IPS DF 6.9 (cell line): ENCODE data around the gene ZDHHC1.

Experiments
- DNase-seq: peaks from one replicate; pipeline ENCODE4 v3.0.0-alpha.2; 2013; ENCODE audit warnings: low read depth, low spot score
- H3K27ac ChIP-seq: one replicate; pipeline ENCODE4 v1.5.1; 2013; ENCODE audit warnings: low read length, control low read depth
- H3K27me3 ChIP-seq: 2 replicates; pipeline ENCODE4 v1.6.1; 2013; ENCODE audit warnings: mild to moderate bottlenecking, low read length; ENCODE audit not compliant: control insufficient read depth, insufficient read depth
- H3K36me3 ChIP-seq: 2 replicates; pipeline ENCODE4 v1.6.1; 2013; ENCODE audit warnings: low read length; ENCODE audit not compliant: control insufficient read depth, insufficient read depth
- H3K4me1 ChIP-seq: 2 replicates; pipeline ENCODE4 v1.6.1; 2013; ENCODE audit warnings: low read length; ENCODE audit not compliant: control insufficient read depth, insufficient read depth
- H3K4me3 ChIP-seq: 2 replicates; pipeline ENCODE4 v1.5.1; 2013; ENCODE audit warnings: mild to moderate bottlenecking, low read length
- H3K9me3 ChIP-seq: 2 replicates; pipeline ENCODE4 v1.6.1; 2013; ENCODE audit warnings: low read length, inconsistent platforms; ENCODE audit not compliant: control insufficient read depth, insufficient read depth
- WGBS: extraction: QIAGEN DNeasy Blood & Tissue Kit; methylation state at CpG from one replicate; pipeline ENCODE4 v1.1.7; 2013; ENCODE audit warnings: mixed read lengths, missing lambda C conversion rate; ENCODE audit not compliant: insufficient read length, insufficient coverage; 5-methylcytosine and 5-hydroxymethylcytosine counted together

ZDHHC1 gene

DNA sequence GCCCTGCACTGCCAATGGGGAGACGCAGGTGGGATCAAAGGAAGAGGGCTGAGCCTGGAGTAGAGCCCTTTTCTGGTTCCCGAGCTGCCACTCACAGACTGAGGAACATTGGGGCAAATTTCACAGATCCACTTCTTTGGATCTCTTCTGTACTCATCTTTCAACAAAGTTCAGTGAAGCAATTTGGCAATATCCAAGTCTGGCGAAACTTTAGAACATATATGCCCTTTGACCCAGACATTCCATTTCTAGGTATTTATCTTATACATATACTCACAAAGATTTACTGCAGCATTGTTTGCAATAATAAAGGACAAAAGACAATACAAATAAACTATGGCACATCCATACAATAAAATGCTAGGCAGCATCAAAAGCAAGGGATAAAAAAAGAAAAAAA lies 4.9 kb downstream of the ZDHHC1 start:
- no peak for DNase-seq
- Histone ChIP-seq H3K4me3 (no peak overlapping the region), H3K27ac (no peak overlapping the region), H3K27me3 (no peaks in the 10 kb centered on the region), H3K4me1 (peaks cover 3% of the 10 kb centered on the region; the same call in 1 of the 2 replicates), H3K36me3 (no peaks in the 10 kb centered on the region), H3K9me3 (no peaks in the 10 kb centered on the region)
- WGBS, result no CpG with 5 or more reads among the region's 3 CpGs

DNA sequence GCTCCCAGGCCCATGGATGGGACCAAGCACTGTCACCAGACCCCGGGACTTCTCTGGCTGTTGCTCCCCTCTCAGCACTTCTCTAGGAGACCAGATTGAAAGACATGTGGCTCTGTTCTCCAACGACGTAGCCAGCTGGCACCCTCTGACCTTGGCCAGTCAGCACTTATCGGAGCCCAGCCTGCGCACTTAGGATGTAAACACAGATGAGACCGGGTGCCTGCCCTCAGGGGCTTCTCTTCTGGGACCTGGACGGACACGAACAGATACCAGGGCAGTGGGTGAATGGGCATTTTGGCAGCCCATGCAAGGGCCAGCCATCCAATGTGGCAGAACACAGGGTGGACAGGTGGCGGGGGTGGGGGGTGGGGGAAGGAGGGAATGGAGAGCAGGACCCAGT lies 6.6 kb downstream of the ZDHHC1 start:
- Histone ChIP-seq H3K4me1 (peaks cover 5% of the 10 kb centered on the region; the same call in 1 of the 2 replicates), H3K27me3 (no peaks in the 10 kb centered on the region), H3K27ac (no peak overlapping the region), H3K36me3 (no peaks in the 10 kb centered on the region), H3K4me3 (no peak overlapping the region), H3K9me3 (no peaks in the 10 kb centered on the region)
- no peak for DNase-seq
- no CpG with 5 or more reads among the region's 9 CpGs for WGBS

DNA sequence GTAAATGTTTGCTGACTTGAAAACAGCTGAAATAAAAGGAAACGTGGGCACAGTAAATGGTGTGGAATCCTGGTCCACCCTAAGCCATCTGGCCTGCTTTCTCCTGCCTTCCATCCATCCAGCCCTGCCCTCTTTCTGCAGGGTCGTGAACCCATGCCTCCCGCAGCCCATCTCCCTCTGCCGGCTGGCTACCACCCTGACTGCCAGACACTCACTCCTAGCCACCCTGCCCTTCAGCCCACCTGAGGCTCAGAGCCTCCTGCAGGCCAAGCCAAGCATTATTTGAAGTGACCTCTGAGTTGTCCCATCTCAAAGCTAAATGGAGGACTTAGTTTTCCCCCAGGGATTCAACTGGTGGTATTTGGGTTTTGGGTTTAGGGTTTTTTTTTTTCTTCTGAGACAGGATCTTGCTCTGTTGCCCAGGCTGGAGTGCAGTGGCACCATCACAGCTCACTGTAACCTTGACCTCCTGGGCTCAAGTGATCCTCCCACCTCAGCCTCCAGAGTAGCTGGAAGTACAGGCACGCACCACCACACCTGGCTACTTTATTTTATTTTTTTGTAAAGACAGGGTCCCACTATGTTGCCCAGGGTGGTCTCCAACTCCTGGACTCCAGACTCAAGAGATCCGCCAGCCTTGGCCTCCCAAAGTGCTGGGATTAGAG lies 8.4 kb downstream of the ZDHHC1 start:
- Histone ChIP-seq H3K4me3 (no peak overlapping the region), H3K9me3 (no peaks in the 10 kb centered on the region), H3K36me3 (no peaks in the 10 kb centered on the region), H3K27me3 (no peaks in the 10 kb centered on the region), H3K27ac (no peak overlapping the region), H3K4me1 (peaks cover 7% of the 10 kb centered on the region; the same call in 1 of the 2 replicates)
- no peak for DNase-seq
- no CpG with 5 or more reads among the region's 6 CpGs for WGBS

DNA sequence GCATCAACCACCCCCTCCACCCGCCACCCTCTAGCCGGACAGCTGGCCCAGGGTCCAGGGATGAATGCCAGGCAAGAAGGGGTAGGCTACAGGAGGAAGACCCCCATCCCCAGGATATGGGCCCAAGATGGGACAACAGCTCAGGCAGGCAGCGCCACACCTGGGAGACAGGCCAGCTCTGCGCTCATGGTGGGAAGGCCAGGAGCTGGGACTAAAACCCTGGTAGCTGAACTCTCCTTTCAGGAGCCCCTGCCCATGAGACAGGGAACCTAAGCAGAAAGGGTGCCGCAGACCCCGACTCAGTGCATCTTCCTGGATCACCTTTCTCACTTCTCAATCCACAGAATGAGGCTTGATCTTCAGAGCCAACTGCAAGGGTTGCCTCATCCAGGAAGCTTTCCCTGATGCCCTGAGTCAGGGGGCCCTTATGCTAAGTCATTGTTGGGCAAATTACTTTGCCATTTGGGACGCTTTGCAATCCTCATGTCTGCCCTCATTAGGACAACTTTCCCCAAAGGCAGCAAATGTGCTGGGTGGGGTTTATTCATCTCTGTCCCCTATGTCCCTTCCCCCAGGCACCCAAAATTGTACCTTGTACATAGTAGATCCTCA lies 9.0 kb downstream of the ZDHHC1 start:
- H3K36me3 ChIP-seq, result no peaks in the 10 kb centered on the region
- no peak for DNase-seq
- H3K27ac ChIP-seq, result no peak overlapping the region
- H3K9me3 ChIP-seq, result no peaks in the 10 kb centered on the region
- no CpG with 5 or more reads among the region's 7 CpGs for WGBS
- no peak overlapping the region for H3K4me3 ChIP-seq
- H3K4me1 ChIP-seq, result peaks cover 7% of the 10 kb centered on the region; the same call in 1 of the 2 replicates
- no peaks in the 10 kb centered on the region for H3K27me3 ChIP-seq

DNA sequence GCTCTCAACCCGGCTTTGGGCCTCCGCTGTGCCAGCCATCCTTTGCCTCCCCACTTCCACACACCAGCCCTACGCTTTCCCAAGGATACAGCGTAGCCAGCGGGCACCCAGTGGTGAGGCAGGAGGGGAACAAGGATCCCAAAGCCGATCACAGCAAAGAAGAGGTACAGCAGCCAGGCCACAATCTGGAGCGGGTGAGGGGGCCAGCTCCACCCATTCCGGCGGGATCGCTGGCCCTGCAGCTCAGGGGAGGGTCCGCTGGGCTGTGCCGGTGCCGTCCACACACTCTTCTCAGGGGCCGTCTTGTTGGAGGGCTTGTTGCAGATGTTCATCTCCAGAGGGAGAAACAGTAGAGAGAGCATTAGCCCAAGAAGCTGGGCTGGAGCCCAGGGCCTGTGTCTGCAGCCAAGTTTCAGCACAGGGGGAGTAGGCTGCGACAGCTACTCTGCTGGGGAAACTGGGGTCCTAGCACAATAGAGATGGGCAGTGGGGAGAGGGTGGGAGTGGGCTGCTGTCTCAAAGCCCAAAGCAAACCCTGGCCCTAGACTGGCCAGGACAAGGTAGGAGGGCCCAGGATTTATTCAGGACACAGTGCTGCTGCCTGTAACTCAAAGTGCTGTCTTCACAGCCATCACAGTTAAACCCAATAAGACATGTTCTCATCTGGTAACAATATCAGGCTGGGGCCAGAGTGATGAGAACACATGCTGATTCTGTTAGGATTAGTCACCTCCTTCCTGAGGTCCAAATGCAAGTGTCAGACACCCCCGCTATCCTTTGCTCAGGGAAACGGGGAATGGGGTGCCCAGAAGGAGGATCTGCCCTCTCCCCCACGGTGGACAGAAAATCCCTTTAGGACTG lies 9.9 kb downstream of the ZDHHC1 start:
- no peak for DNase-seq
- no peaks in the 10 kb centered on the region for H3K36me3 ChIP-seq
- no peak overlapping the region for H3K27ac ChIP-seq
- H3K27me3 ChIP-seq, result no peaks in the 10 kb centered on the region
- H3K9me3 ChIP-seq, result no peaks in the 10 kb centered on the region
- H3K4me3 ChIP-seq, result no peak overlapping the region
- H3K4me1 ChIP-seq, result peaks cover 7% of the 10 kb centered on the region; the same call in 1 of the 2 replicates
- WGBS, result no CpG with 5 or more reads among the region's 18 CpGs

DNA sequence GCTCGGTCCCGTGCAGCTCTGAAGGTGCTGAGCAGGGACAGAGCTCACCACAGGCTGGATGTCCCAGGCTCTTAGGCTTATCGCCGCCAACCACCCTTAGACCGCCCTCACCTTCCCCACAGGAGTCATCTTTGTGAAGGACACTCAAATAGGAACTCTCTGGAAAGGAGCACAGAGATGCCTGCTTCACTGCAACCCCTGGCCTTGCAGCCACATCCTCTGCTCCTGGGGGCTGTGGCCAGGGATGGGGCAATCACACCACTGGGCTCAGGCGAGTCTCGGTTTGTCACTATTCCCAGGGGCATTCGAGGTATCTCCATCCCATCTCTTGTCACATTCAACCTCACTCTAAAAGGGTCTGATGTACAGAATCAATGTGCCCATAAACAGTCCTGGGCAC lies 10.9 kb downstream of the ZDHHC1 start:
- H3K36me3 ChIP-seq, result no peaks in the 10 kb centered on the region
- H3K4me1 ChIP-seq, result peaks cover 7% of the 10 kb centered on the region; the same call in 1 of the 2 replicates
- H3K27ac ChIP-seq, result no peak overlapping the region
- H3K9me3 ChIP-seq, result no peaks in the 10 kb centered on the region
- H3K27me3 ChIP-seq, result no peaks in the 10 kb centered on the region
- no CpG with 5 or more reads among the region's 8 CpGs for WGBS
- H3K4me3 ChIP-seq, result no peak overlapping the region
- no peak for DNase-seq

DNA sequence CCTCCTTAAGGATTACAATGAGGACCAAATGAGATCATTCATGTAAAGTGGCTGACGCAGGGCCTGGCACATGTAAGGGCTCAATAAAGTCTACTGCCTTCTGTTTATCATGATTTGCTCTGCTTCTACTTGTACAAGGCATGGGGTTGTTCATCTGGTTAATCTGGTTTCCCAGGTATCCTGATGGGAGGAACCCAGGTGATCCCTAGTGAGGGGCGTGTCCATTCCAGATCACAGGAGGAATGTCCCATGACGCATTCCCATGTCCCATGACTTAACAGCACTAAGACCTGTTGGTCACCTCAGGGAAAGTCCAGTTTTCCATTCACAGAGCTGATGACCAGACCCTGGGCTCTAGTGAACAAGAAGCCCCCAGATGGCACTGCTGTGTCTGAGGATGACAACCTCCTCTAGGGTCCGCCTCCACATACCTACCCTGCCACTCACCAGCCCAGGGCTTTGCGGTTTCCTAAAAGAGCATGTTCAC lies 11.5 kb downstream of the ZDHHC1 start:
- WGBS, result no CpG with 5 or more reads among the region's 5 CpGs

DNA sequence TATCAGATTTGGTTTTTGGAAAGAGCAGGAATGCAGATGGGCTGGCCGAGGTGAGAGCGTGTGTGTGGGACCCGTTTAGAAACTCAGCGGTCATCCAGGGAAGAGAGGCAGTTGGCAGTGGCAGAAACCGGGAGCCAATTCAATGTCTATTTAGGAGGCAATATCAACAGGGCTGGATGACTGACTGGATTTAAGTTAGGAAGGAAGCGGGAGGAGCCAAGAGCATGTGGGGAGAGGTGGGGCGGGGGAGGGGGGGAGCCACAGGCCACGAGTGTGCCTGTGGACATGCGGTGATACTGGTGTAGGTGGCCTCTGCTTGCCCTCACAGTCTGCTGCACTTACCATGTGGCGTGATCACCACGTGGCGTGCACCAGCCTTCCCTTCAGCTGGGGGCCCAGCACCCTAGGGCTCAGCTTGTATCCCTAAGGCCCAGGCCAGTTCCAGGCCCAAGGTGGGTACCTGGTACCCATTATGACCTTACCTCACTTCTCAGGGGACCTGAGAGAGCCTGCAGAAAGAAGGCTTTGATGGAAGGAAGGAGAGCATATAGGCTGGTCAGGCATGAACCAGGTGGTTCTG lies 12.2 kb downstream of the ZDHHC1 start:
- H3K36me3 ChIP-seq, result no peaks in the 10 kb centered on the region
- H3K9me3 ChIP-seq, result no peaks in the 10 kb centered on the region
- H3K4me3 ChIP-seq, result no peak overlapping the region
- peaks cover 9% of the 10 kb centered on the region; the same call in 1 of the 2 replicates for H3K4me1 ChIP-seq
- H3K27me3 ChIP-seq, result no peaks in the 10 kb centered on the region
- H3K27ac ChIP-seq, result no peak overlapping the region
- WGBS, result no CpG with 5 or more reads among the region's 12 CpGs
- no peak for DNase-seq

More for the DNA sequence above, 11.5 kb downstream of the ZDHHC1 start:
- H3K9me3 ChIP-seq, result no peaks in the 10 kb centered on the region
- no peaks in the 10 kb centered on the region for H3K27me3 ChIP-seq
- peaks cover 7% of the 10 kb centered on the region; the same call in 1 of the 2 replicates for H3K4me1 ChIP-seq
- H3K36me3 ChIP-seq, result no peaks in the 10 kb centered on the region
- no peak overlapping the region for H3K4me3 ChIP-seq
- H3K27ac ChIP-seq, result no peak overlapping the region
- DNase-seq, result no peak

DNA sequence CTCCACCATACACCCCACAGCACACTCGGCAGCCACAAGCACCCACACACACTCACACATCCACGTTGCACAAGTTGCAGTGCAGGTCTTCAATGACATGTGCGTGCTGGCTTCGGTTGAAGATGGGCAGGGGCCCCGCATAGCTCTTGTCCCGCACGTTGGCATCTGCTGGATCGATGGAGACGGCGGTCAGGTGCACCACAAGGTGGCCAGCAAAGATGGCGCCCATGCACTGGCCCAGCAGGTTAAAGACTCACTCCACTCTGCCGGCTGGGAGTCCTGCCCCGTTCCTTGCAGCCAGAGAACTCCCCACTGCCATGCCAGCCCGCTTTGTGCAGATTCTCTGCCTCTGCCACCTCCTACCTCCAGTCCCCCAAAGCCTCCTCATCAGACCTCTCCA lies 15.4 kb downstream of the ZDHHC1 start:
- DNase-seq, result no peak
- WGBS, result no CpG with 5 or more reads among the region's 14 CpGs
- Histone ChIP-seq H3K9me3 (no peaks in the 10 kb centered on the region), H3K36me3 (no peaks in the 10 kb centered on the region), H3K4me1 (peaks cover 11% of the 10 kb centered on the region), H3K27ac (no peak overlapping the region), H3K27me3 (no peaks in the 10 kb centered on the region; the same call in 1 of the 2 replicates), H3K4me3 (no peak overlapping the region)
